ENCODE measurements around the gene CADPS. TPM values are rescaled to one million over a fixed set of nuclear protein-coding genes. Genes with fewer than 3 reads are reported as not detected.

The CADPS gene
- total RNA-seq, 1 experiment from 2014 or later = not detected

GRCh38 chr3:62523672-62524071 is 351.5 kb downstream of the CADPS start:
- H3K36me3 ChIP-seq (ENCODE audit: control insufficient read depth, insufficient read depth, low read length) = no peaks in the 10 kb centered on the region
- no peak for DNase-seq (ENCODE audit: low read depth, low spot score)
- no peaks in the 10 kb centered on the region for H3K9me3 ChIP-seq (ENCODE audit: control insufficient read depth, insufficient read depth, low read depth, low read length)
- no peak overlapping the region for H3K4me3 ChIP-seq (ENCODE audit: low read depth in 2 of 2, low read length in 2 of 2)
- CTCF ChIA-PET = no interaction called here
- in situ Hi-C loops (cut with HindIII; ENCODE audit: low pct_unique_long_range_greater_than_20kb, low sequenced_read_pairs) (no loop called here), intact Hi-C loops (cut with micrococcal nuclease; ENCODE audit: unreplicated experiment) (no loop called here)
- BruUV-seq (replicated peaks) = no TSS peak
- no peaks in the 10 kb centered on the region for H3K4me1 ChIP-seq (ENCODE audit: control insufficient read depth, insufficient read depth, low read length)
- H3K27ac ChIP-seq (ENCODE audit: low read length) = no peak overlapping the region
- no peak for ATAC-seq
- TF ChIP-seq TCF7L2 (IDR thresholded peaks at IDR 0.05; ENCODE audit: low read depth, low read length) (no peak), SIN3A (IDR thresholded peaks at IDR 0.05; ENCODE audit: borderline replicate concordance, insufficient read depth, low read depth, low read length) (no peak), POLR2AphosphoS5 (IDR thresholded peaks at IDR 0.05; ENCODE audit: low read depth, low read length) (no peak), REST (IDR thresholded peaks at IDR 0.05; ENCODE audit: insufficient read depth in 1 of 2, low read depth in 2 of 2, low read length in 1 of 2) (no peak)
- TF ChIP-seq, protein P1, sequence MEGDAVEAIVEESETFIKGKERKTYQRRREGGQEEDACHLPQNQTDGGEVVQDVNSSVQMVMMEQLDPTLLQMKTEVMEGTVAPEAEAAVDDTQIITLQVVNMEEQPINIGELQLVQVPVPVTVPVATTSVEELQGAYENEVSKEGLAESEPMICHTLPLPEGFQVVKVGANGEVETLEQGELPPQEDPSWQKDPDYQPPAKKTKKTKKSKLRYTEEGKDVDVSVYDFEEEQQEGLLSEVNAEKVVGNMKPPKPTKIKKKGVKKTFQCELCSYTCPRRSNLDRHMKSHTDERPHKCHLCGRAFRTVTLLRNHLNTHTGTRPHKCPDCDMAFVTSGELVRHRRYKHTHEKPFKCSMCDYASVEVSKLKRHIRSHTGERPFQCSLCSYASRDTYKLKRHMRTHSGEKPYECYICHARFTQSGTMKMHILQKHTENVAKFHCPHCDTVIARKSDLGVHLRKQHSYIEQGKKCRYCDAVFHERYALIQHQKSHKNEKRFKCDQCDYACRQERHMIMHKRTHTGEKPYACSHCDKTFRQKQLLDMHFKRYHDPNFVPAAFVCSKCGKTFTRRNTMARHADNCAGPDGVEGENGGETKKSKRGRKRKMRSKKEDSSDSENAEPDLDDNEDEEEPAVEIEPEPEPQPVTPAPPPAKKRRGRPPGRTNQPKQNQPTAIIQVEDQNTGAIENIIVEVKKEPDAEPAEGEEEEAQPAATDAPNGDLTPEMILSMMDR (IDR thresholded peaks at IDR 0.05) = no peak
- no peaks in the 10 kb centered on the region for H3K27me3 ChIP-seq (ENCODE audit: control insufficient read depth, insufficient read depth, low read length)
- POLR2A ChIA-PET = no interaction called here

GRCh38 chr3:62521464-62522105 is 353.6 kb downstream of the CADPS start:
- intact Hi-C loops (cut with micrococcal nuclease; ENCODE audit: unreplicated experiment) (no loop called here), in situ Hi-C loops (cut with HindIII; ENCODE audit: low pct_unique_long_range_greater_than_20kb, low sequenced_read_pairs) (no loop called here)
- TF ChIP-seq REST (IDR thresholded peaks at IDR 0.05; ENCODE audit: insufficient read depth in 1 of 2, low read depth in 2 of 2, low read length in 1 of 2) (no peak), TCF7L2 (IDR thresholded peaks at IDR 0.05; ENCODE audit: low read depth, low read length) (no peak)
- TF ChIP-seq, protein P1 (IDR thresholded peaks at IDR 0.05) = no peak
- ATAC-seq = no peak
- Histone ChIP-seq H3K27me3 (ENCODE audit: control insufficient read depth, insufficient read depth, low read length) (no peaks in the 10 kb centered on the region), H3K9me3 (ENCODE audit: control insufficient read depth, insufficient read depth, low read depth, low read length) (no peaks in the 10 kb centered on the region), H3K36me3 (ENCODE audit: control insufficient read depth, insufficient read depth, low read length) (no peaks in the 10 kb centered on the region), H3K4me3 (ENCODE audit: low read depth in 2 of 2, low read length in 2 of 2) (no peak overlapping the region), H3K27ac (ENCODE audit: low read length) (no peak overlapping the region), H3K4me1 (ENCODE audit: control insufficient read depth, insufficient read depth, low read length) (no peaks in the 10 kb centered on the region)
- CTCF ChIA-PET = no interaction called here
- POLR2A ChIA-PET = no interaction called here
- BruUV-seq (replicated peaks) = no TSS peak
- no peak for DNase-seq (ENCODE audit: low read depth, low spot score)
